HG02885 (cell line): Measurements from ENCODE around the gene STAT5B.

ENCODE experiments used
- ATAC-seq: cut with Tn5 transposase; IDR thresholded peaks from one replicate; pipeline ENCODE4 v1.9.1; 2021; ENCODE audit warnings: mild to moderate bottlenecking; ENCODE audit not compliant: unreplicated experiment, poor library complexity

STAT5B gene

GRCh38 chr17:42286411-42287221, 10.4 kb upstream of the STAT5B start:
- ATAC-seq: no peak

- ATAC-seq: no peak
These were observed 9.3 kb upstream of the STAT5B start for GRCh38 chr17:42285346-42286050.

GRCh38 chr17:42284566-42284965, 8.4 kb upstream of the STAT5B start:
- ATAC-seq: no peak

DNA sequence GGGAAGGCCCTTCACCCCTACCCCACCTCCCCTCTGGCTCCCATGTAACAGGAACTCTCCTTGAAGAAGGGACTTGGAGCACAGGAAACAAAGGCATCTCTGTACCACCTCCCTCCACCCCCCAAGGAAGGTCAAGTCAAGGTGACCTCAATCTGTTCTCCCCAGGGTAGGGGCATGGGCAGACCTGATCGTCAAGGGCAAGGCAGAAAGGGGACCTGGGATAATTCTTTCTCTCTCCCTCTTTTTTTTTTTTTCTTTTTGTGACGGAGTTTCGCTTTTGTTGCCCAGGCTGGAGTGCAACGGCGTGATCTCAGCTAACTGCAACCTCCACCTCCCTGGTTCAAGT, 7.8 kb upstream of the STAT5B start:
- ATAC-seq: no peak

GRCh38 chr17:42283241-42284023, 7.2 kb upstream of the STAT5B start:
- no peak for ATAC-seq

DNA sequence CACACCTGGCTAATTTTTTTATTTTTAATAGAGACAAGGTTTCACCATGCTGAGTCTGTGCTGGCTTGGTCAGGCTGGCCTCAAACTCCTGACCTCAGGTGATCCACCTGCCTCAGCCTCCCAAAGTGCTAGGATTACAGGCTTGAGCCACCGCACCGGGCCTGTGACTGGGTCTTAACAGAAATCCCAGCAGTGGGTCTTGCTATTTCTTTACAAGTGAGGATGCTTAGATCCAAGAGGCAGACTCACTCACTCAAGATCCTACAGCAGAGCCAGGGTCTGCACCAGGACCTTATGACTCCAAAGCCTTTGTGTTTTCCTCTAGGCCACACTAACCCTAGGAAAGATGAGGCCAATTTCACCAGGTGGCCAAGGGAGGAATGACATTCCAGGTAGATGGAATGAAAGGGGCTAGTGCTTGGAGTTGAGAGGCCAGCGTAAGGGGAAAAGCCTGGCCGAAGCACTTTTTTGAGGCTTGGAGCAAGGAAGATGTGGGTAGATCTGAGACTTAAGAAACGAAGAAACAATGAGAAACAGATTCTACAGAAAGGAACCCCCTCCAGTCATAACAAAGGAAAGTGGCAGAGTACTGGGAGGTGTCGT, 6.4 kb upstream of the STAT5B start:
- ATAC-seq: no peak

DNA sequence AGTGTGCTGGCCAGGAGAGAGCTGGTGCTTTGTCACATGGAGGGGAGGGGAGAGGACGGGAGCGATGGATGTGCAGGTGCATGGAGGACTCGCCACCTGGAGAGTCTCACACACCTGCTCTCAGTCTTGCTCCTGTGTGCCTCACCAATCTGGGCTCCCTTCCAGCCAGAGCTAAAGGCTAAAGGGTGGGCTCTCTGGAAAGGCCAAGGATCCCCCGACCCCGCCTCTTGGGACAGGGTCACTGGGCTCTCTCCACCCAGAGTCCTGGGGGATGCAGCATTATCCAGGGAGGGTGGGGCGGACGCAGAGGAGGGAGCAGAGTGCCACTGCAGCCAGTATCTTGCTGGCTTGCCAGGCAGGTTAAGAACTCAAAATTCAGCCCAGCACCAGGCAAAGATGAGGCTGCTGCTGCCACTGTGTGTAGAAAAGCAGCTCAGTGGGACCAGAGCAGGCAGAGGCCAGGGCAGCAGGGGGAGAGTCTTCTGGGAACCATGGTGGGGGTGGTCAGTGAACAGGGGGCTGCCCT, 5.4 kb upstream of the STAT5B start:
- no peak for ATAC-seq

- no peak for ATAC-seq
These were observed 3.8 kb upstream of the STAT5B start for GRCh38 chr17:42279776-42280630.

- ATAC-seq: no peak
These were observed 1.1 kb upstream of the STAT5B start for GRCh38 chr17:42277342-42277712.

DNA sequence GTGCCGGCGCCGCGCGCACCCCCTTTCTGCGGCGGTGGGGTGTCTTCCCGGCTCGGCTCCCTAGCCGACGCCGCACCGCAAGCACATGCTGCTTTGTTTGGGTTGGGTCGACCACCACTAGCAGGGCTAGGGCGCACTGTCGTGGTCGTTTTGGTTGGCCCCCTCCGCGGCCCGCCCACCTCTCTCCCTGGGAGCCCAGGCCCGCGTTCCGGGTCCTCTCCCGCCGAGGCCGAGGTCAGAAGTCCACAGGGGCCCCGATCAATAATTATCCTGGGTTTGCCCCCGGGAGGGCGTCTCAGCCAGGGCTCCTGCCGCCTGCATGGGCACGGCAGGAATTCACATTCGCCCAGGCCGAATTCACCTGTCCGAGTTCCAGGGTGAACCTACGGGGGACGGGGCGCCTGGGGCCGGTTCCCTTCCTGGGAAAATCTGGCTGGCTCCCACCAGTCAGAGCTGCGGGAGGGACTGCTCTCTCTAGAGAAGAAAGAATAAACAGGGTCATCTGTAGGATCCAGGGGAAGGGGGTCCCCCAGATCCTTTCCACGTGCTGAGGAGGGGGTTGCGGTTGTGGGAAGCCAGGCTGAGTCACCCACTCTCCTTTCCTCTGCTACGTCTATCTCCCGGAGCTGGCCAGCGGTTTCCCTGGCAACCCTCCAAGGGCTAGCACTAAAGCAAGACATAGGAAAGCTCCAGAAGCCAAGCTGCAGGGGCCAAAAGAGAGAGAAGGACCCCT, 584 bp upstream of the STAT5B start:
- ATAC-seq: no peak

- ATAC-seq: peak; percentile 51
These were observed 448 bp downstream of the STAT5B start for GRCh38 chr17:42275527-42276358.

- no peak for ATAC-seq
These were observed 1.2 kb downstream of the STAT5B start for GRCh38 chr17:42274812-42275526.

DNA sequence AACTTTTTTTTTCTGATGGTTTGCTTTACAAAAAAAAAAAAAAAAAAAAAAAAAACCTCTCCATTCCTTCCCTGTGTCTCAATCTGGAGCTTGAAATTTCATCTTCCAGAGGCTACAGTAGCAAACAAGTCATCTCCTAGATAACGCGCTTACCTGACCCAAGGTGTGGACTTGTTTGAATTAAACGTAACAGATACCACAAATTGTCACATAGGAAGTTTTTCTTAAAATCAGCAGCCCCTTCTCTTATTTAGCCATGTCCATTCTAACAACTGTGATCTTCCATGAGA, 2.0 kb downstream of the STAT5B start:
- no peak for ATAC-seq

- ATAC-seq: no peak
These were observed 2.5 kb downstream of the STAT5B start for GRCh38 chr17:42273474-42274252.

DNA sequence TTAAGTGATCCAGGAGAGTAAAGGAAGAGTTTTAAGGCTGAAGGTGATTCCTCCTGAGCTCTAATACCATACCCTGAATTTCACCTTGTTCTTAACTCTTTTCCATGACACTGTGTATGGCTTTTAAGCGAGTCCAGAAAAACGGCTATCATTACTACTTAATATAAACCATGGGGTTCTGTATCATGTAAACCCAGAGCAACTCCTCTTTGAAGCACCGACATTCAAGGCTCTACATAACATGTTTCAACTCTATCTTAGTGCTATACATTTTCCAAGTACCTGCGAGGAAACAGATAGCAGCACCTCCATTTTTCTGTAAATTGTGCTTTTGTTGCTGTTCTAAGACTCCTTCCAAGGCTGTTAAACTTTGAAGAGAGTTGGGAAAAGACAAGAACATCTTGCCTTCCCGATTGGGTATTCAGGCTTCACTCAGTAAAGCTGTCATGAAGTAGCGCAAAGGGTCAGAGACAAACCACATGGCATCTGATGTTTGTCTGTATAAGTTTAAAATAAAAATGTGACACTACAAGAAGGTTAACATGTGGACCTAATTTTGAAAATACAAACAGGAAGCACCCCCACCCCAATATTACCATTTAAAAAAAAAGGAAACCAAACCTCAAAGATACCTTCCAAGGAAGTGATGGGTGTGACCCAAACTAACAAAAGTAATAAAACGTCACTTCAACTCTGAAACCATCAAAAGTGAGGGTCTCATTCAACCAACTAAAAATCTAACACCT, 3.9 kb downstream of the STAT5B start:
- ATAC-seq: no peak

DNA sequence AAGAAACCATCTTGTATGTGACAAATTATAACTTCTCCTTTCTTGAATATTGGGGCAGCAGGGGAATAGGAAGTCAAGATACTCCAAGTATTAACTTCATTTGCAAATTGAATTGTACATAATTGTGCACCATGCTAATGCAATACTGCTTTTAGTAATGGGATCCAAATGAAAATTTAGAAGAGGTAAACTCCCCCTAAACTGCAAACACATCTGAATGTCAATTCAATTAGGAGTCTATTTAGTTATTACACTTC, 4.5 kb downstream of the STAT5B start:
- no peak for ATAC-seq
